ENCODE measurements around the gene ZMYND11.

- TF ChIP-seq CTCF (IDR thresholded peaks at IDR 0.05; ENCODE audit: control extremely low read depth in 1 of 3, insufficient read depth in 1 of 3, low read depth in 1 of 3, low read length in 3 of 3) (no peak), HDAC6 (IDR thresholded peaks at IDR 0.05; ENCODE audit: low read depth, low read length) (no peak), SP2 (IDR thresholded peaks at IDR 0.05; ENCODE audit: low read length) (no peak), YY1 (IDR thresholded peaks at IDR 0.05; ENCODE audit: low read depth, low read length) (no peak), EP300 (IDR thresholded peaks at IDR 0.05; ENCODE audit: borderline replicate concordance in 1 of 2, low read depth in 2 of 2, low read length in 2 of 2) (no peak)
These were observed 166.3 kb downstream of the ZMYND11 start for GRCh38 chr10:301536-301935.
